Thyroid gland (tissue), 4 donors: ENCODE data around the gene SKIC2.

Experiments used
- POLR2A ChIP-seq, 2 donors: fragments of 450-650 bp; IDR thresholded peaks; one replicate each; pipeline ENCODE4 v1.6.1; 2017; ENCODE audit warnings: antibody characterized with exemption in 2 of 2, mild to moderate bottlenecking in 2 of 2, moderate library complexity in 1 of 2
- TF ChIP-seq, protein P1 (sequence below), 6 experiments: fragments of 200-600 bp in 3 of 6; fragments of 450-650 bp in 3 of 6; sonication (generic) in 3 of 6; IDR thresholded peaks; one replicate each; pipeline ENCODE4 v1.5.1; 2016 to 2019; ENCODE audit warnings: antibody characterized with exemption in 6 of 6, mild to moderate bottlenecking in 2 of 6, inconsistent platforms in 1 of 6, moderate library complexity in 1 of 6

- TF ChIP-seq, protein P1, sequence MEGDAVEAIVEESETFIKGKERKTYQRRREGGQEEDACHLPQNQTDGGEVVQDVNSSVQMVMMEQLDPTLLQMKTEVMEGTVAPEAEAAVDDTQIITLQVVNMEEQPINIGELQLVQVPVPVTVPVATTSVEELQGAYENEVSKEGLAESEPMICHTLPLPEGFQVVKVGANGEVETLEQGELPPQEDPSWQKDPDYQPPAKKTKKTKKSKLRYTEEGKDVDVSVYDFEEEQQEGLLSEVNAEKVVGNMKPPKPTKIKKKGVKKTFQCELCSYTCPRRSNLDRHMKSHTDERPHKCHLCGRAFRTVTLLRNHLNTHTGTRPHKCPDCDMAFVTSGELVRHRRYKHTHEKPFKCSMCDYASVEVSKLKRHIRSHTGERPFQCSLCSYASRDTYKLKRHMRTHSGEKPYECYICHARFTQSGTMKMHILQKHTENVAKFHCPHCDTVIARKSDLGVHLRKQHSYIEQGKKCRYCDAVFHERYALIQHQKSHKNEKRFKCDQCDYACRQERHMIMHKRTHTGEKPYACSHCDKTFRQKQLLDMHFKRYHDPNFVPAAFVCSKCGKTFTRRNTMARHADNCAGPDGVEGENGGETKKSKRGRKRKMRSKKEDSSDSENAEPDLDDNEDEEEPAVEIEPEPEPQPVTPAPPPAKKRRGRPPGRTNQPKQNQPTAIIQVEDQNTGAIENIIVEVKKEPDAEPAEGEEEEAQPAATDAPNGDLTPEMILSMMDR (IDR thresholded peaks at IDR 0.05) = no peak
- no peak for TF ChIP-seq POLR2A (IDR thresholded peaks at IDR 0.05)
Measured at GRCh38 chr6:31911826-31912585, 47.0 kb upstream of the SKIC2 start.
